Esophagus muscularis mucosa (tissue), 4 donors: Measurements from ENCODE around the gene C1QL3. TPM values are rescaled to one million over a fixed set of nuclear protein-coding genes. Genes with fewer than 3 reads are reported as not detected.

ENCODE experiments used
- DNase-seq: peaks from one replicate; pipeline ENCODE4 v3.0.0-alpha.2; 2017; ENCODE audit errors: extremely low spot score
- H3K27ac ChIP-seq, 4 donors: fragments of 200-600 bp; sonication (generic); replicated peaks in 1 of 4; 1 replicate in 3 of 4; 2 replicates in 1 of 4; pipeline ENCODE4 v1.5.1; 2016 to 2019; ENCODE audit warnings: mild to moderate bottlenecking in 1 of 4
- H3K27me3 ChIP-seq, 4 donors: fragments of 200-600 bp; sonication (generic); one replicate each; pipeline versions ENCODE4 v1.5.1 to v1.6.0; 2016 to 2019
- H3K36me3 ChIP-seq, 4 donors: fragments of 200-600 bp; sonication (generic); one replicate each; pipeline ENCODE4 v1.5.1; 2016 to 2019
- H3K4me1 ChIP-seq, 4 donors: fragments of 200-600 bp; sonication (generic); one replicate each; pipeline ENCODE4 v1.5.1; 2016 to 2019
- H3K4me3 ChIP-seq, 4 donors: fragments of 200-600 bp; sonication (generic); 1 replicate in 2 of 4; 2 replicates in 2 of 4; pipeline ENCODE4 v1.5.1; 2016 to 2019; ENCODE audit warnings: mild to moderate bottlenecking in 4 of 4, moderate library complexity in 1 of 4
- H3K9me3 ChIP-seq, 4 donors: fragments of 200-600 bp; sonication (generic); 1 replicate in 3 of 4; 2 replicates in 1 of 4; pipeline ENCODE4 v1.5.1; 2016 to 2019
- EP300 ChIP-seq: sonication (generic); formaldehyde crosslinking; IDR thresholded peaks from one replicate; pipeline ENCODE4 v1.6.1; 2017; ENCODE audit warnings: antibody characterized with exemption
- POLR2A ChIP-seq: fragments of 450-650 bp; IDR thresholded peaks from one replicate; pipeline ENCODE4 v1.6.1; 2017; ENCODE audit warnings: antibody characterized with exemption, moderate library complexity, mild to moderate bottlenecking, low read depth
- POLR2AphosphoS5 ChIP-seq, 2 donors: sonication (generic); formaldehyde crosslinking; IDR thresholded peaks; one replicate each; pipeline ENCODE4 v1.6.1; 2017; ENCODE audit warnings: antibody characterized with exemption in 2 of 2
- WGBS: methylation state at CpG from one replicate; pipeline ENCODE4 v1.1.5; 2018; 5-methylcytosine and 5-hydroxymethylcytosine counted together
- intact Hi-C: fragments of 100-400 bp; cut with DNase I; formaldehyde crosslinking; loops from one replicate; pipeline ENCODE4 v1.15.1; 2023
- total RNA-seq, 4 donors: library from RNA; depleted of rRNA; stranded (reverse); fragments of >200 nt; gene quantifications; one replicate each; pipeline versions ENCODE4 v1.1.0 to v1.2.1, GENCODE V29; 2016
- TF ChIP-seq, protein P1 (sequence below), 3 experiments: fragments of 200-600 bp in 2 of 3; fragments of 450-650 bp in 1 of 3; sonication (generic) in 2 of 3; IDR thresholded peaks; one replicate each; pipeline ENCODE4 v1.5.1; 2017 to 2019; ENCODE audit warnings: antibody characterized with exemption in 3 of 3, mild to moderate bottlenecking in 2 of 3, moderate library complexity in 1 of 3

Gene C1QL3
- total RNA-seq, 4 donors from 2014 or later, result not detected

DNA sequence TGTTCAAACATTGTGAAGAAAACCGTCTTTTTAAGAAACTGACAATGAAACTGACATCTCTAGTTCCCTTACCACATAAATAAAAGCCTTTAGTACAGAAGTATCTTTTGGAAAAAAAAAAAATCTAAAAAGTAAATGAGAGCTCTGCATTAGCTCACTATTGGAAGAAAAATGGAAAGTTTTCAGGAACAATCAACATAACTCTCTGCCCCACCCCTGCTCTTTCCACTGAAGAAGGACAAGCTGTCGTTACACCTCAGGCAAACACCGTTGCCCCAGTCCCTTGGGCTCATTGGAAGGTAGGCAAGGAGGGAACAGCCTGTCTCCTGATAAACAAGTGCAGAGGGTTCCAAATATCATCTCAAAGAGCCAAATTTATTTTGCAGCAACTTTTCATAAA is 22.4 kb upstream of the C1QL3 start:
- 64% methylated on average over 3 of the region's 3 CpGs for whole genome bisulfite sequencing

DNA sequence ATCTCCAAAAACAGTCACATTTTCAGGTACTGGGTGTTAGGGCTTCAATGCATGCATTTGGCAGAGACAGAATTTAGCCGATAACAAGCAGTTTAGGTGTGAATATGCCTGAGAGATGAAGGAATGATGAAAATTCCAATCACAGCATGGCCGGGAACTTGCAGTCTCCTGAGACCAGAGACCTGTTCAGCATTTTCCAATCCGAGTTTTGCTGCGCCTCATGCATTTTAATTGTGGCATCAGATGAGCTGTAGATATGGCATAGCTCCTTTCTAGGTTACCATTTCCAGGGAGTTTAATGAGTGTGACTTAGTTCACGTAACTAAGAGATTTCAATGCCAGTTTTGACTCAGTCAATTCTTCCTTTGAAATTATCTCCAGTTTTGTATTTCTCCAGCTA is 14.5 kb upstream of the C1QL3 start:
- DNase-seq, result no peak
- intact Hi-C loops, result no loop called here
- H3K27me3 ChIP-seq, result peaks cover 0 to 12% (median 0%) of the 10 kb centered on the region in 4 donors
- no peaks in the 10 kb centered on the region for H3K9me3 ChIP-seq
- 81% methylated on average over 5 of the region's 5 CpGs for WGBS
- no peak overlapping the region for H3K4me3 ChIP-seq
- H3K36me3 ChIP-seq, result no peaks in the 10 kb centered on the region
- TF ChIP-seq, protein P1, sequence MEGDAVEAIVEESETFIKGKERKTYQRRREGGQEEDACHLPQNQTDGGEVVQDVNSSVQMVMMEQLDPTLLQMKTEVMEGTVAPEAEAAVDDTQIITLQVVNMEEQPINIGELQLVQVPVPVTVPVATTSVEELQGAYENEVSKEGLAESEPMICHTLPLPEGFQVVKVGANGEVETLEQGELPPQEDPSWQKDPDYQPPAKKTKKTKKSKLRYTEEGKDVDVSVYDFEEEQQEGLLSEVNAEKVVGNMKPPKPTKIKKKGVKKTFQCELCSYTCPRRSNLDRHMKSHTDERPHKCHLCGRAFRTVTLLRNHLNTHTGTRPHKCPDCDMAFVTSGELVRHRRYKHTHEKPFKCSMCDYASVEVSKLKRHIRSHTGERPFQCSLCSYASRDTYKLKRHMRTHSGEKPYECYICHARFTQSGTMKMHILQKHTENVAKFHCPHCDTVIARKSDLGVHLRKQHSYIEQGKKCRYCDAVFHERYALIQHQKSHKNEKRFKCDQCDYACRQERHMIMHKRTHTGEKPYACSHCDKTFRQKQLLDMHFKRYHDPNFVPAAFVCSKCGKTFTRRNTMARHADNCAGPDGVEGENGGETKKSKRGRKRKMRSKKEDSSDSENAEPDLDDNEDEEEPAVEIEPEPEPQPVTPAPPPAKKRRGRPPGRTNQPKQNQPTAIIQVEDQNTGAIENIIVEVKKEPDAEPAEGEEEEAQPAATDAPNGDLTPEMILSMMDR (IDR thresholded peaks at IDR 0.05), result no peak
- no peaks in the 10 kb centered on the region for H3K4me1 ChIP-seq
- no peak overlapping the region for H3K27ac ChIP-seq

More for the DNA sequence above, 22.4 kb upstream of the C1QL3 start:
- Histone ChIP-seq H3K4me3 (no peak overlapping the region), H3K9me3 (no peaks in the 10 kb centered on the region), H3K4me1 (peaks cover 0 to 5% (median 0%) of the 10 kb centered on the region in 4 donors), H3K36me3 (no peaks in the 10 kb centered on the region), H3K27me3 (peaks cover 0 to 9% (median 0%) of the 10 kb centered on the region in 4 donors), H3K27ac (no peak overlapping the region)
- no peak for TF ChIP-seq POLR2A
- TF ChIP-seq EP300, result no peak
- no peak for TF ChIP-seq POLR2AphosphoS5 (IDR thresholded peaks at IDR 0.05)
- intact Hi-C loops, result no loop called here
- DNase-seq, result no peak

DNA sequence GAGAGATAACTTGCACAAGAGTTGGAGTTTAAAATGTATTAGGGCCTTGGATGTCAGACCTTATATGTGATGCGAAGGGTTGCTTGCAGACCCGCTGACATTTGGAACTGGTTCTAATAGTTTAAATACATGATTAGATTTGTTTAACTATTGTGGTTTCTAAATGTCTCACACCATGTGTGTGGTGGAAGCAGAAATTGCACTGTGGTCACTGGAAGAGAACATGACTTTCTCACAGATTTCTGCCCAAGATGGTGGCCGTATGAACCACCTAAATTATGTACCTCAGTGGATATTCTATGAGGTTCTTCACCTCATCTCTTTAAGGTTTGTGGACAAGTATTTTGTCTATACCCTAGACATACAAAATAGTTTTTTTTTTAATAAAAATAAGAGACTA is 8.2 kb upstream of the C1QL3 start:
- no peak overlapping the region for H3K4me3 ChIP-seq
- H3K27ac ChIP-seq, result no peak overlapping the region
- 88% methylated on average over 3 of the region's 3 CpGs for WGBS
- H3K9me3 ChIP-seq, result no peaks in the 10 kb centered on the region
- no peaks in the 10 kb centered on the region for H3K36me3 ChIP-seq
- peaks cover 0 to 4% (median 0%) of the 10 kb centered on the region in 4 donors for H3K27me3 ChIP-seq
- H3K4me1 ChIP-seq, result no peaks in the 10 kb centered on the region
- DNase-seq, result no peak
- intact Hi-C loops, result no loop called here
- TF ChIP-seq POLR2AphosphoS5 (IDR thresholded peaks at IDR 0.05) (no peak), EP300 (no peak), POLR2A (no peak)
- TF ChIP-seq, protein P1 (IDR thresholded peaks at IDR 0.05), result no peak

DNA sequence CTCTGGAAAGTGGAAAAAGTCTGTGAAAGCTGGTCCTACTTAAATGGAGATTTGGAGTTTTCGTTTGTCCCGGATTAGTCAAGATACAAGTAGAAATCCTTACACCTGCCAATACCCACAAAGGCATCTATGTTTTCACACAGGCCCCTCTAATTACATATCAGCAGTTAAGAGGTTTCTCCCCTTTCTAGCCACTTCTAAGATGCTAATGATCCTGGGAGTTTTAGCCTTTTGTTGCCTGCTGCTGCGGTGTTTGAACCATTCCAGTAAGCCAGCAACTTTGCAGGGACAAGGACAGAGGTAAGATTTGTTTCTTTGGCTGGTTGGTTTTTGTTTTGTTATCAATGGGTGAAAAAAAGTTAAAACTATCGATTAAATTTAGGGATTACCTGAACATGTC is 5.8 kb upstream of the C1QL3 start:
- Histone ChIP-seq H3K36me3 (no peaks in the 10 kb centered on the region), H3K27me3 (peaks cover 0 to 22% (median 0%) of the 10 kb centered on the region in 4 donors), H3K9me3 (no peaks in the 10 kb centered on the region), H3K4me1 (no peaks in the 10 kb centered on the region), H3K27ac (no peak overlapping the region), H3K4me3 (no peak overlapping the region)
- WGBS, result 62% methylated on average over 4 of the region's 4 CpGs
- TF ChIP-seq POLR2A, result no peak
- TF ChIP-seq, protein P1 (IDR thresholded peaks at IDR 0.05), result no peak
- TF ChIP-seq POLR2AphosphoS5 (IDR thresholded peaks at IDR 0.05), result no peak
- intact Hi-C loops, result no loop called here
- DNase-seq, result peak; percentile 21

DNA sequence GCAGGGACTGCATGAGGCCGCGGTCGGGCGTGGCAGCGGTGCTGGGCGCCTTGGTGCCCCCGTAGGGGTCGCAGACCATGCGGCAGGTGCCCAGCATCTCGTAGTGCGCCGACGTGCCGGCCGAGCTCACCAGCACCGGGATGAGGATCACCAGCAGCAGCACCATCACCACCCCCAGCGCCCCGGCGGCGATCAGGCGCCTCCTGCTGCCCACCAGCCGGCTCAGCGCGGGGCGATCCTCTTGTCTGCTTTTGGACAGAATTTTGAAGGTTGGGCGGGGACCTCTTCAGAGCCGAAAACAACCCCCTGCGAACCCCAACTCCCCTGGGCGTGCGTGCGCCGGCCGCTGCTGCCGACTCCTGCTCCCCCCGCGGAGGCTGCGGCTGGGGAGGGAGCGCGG is 779 bp downstream of the C1QL3 start:
- H3K4me3 ChIP-seq, result peak overlapping the region; percentile 53 to 63 (median 57)
- DNase-seq, result no peak
- WGBS, result 2% methylated on average over 8 of the region's 39 CpGs
- peaks cover 17 to 32% (median 28%) of the 10 kb centered on the region in 4 donors for H3K4me1 ChIP-seq
- H3K27ac ChIP-seq, result no peak overlapping the region
- no peaks in the 10 kb centered on the region for H3K36me3 ChIP-seq
- H3K27me3 ChIP-seq, result peaks cover 0 to 53% (median 22%) of the 10 kb centered on the region in 4 donors
- H3K9me3 ChIP-seq, result no peaks in the 10 kb centered on the region
- intact Hi-C loops, result no loop called here
- TF ChIP-seq, protein P1 (IDR thresholded peaks at IDR 0.05), result no peak
- TF ChIP-seq POLR2AphosphoS5 (IDR thresholded peaks at IDR 0.05) (no peak), POLR2A (no peak), EP300 (no peak)
